Islet of Langerhans (tissue), 1 donor: ENCODE data around the gene CD79B.
"Not testable (repeated sequence)": the region's sequence is repeated elsewhere in the genome, so short reads cannot be mapped to it uniquely, and the experiment has no call there.

Experiments
- FAIRE-seq: peaks from one replicate; lab custom pipeline; 2011; peaks lifted over from hg19 to GRCh38; lab: Jason Lieb, UNC

Gene CD79B

DNA sequence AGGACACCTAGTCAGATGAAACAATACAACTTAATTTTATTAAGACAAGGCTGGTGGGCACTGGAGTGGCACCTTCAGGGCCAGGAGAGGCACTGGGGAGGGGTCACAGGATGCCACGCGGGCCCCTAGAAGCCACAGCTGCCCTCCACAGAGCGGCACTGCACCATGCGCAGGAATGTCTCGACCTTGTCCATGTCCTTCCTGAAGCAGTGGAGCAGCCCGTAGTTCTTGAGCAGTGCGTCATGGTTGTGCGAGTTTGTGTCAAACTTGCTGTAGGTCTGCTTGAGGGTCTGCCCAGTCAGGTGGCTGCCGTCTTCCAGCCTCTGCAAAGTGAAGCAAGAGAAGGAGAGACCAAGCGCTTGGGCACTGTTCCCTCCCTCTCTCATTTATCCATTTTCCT lies 22.5 kb downstream of the CD79B start:
- FAIRE-seq: not testable (repeated sequence)

DNA sequence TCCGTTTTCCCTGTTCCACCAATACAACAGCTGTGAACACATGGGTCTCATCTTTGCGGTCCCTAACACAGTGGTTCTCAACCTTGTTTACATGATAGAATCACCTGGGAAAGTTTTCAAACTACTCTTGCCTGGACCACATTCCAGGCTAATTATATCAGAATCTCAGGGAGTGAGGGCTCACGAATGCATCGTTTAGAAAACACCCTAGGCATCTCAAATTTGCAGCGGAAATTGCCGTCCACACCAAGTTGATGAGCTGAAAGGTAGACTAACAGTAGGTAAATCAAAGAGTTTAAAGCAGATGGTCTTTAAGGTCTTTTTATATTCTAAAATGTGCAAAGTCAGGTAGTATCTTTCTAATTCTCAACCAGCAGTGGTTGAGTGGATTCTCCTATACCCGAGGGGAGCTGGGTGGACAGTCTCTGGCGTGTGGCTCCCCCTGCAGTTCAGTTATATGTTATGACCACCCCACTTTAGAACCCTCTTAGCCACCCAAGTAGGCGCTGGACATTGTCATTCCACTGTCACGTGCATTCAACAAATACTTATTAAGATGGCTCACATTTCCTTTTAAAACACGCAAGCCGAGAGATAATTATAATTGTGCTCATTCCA lies 24.9 kb downstream of the CD79B start:
- not testable (repeated sequence) for FAIRE-seq

DNA sequence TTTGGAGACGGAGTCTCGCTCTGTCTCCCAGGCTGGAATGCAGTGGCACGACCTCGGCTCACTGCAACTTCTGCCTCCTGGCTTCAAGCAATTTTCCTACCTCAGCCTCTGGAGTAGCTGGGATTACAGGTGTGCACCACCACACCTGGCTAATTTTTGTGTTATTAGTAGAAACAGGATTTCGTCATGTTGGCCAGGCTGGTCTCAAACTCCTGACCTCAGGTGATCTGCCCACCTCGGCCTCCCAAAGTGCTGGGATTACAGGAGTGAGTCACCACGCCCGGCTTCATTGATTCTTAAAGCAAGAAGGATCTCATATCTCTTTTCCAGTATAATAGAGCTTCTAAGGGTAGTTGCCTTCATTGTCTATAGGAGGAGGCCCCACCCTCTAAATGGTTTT lies 27.3 kb downstream of the CD79B start:
- not testable (repeated sequence) for FAIRE-seq

GRCh38 chr17:63903787-63904201 lies 28.3 kb downstream of the CD79B start:
- FAIRE-seq: not testable (repeated sequence)

DNA sequence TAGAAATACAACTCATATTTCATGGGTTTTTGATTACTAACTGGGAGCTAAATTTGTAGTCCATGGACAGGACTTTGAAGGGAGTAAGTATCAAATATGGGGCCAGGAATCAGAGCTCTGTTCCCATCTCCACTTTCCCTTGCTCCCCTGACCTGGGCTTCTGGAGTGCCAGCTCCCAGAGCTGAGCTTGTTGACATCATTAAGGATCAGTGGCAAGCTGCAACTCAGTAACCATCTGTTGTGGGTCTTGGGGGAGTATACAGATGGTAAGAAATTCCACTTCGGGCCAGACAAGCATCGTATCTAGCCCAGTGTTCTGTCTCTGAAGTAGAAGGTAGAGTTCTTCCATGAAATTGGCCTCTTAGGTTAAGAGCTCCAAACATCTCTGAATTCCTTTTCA lies 30.2 kb downstream of the CD79B start:
- FAIRE-seq: not testable (repeated sequence)

- FAIRE-seq: not testable (repeated sequence)
Measured at GRCh38 chr17:63898899-63899798, 33.0 kb downstream of the CD79B start.

DNA sequence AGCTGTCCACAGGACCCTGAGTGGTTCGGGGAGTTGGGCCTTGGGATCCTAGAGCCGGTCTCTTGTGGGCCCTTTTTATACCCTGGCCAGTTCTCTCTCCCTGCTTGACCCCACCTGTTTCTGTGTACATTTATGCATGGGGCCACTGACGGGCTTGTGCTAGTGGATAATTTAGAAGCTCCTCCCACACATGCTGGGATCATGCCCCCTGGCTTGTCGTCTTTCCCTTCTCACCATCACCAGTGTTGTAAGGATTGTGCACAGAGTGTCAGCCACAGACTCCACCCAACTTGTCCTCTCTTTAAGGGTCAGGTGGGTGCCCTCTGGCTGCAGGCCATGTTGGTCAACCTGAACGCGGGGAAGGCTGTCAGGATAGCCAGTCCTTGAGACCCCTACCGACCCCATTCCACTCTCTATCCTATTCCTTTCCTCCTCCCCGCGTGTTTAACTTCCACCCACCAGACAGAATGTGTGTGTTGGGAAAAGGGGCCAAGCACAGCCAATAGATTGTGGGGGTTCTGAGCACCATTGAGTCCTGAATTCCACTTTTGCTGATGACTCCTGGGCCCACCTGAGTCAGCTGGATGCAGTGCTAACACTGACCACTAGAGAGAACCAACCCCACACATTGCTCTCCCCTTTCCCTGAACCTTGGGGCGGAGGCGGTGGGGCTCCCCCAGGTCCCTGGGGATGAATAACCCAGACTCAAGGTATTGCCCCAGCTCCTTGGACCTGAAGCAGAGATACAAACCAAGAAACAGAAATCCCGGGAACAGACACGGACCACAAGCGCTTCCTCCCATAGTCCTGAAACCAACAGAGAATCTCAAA lies 35.4 kb downstream of the CD79B start, which contains the start of gene CSH1:
Gene CSH1 (minus strand): TSS at position 51 of the 831 bp plus-strand sequence. CDS start 63 bp downstream, outside the sequence.
- FAIRE-seq: not testable (repeated sequence)

DNA sequence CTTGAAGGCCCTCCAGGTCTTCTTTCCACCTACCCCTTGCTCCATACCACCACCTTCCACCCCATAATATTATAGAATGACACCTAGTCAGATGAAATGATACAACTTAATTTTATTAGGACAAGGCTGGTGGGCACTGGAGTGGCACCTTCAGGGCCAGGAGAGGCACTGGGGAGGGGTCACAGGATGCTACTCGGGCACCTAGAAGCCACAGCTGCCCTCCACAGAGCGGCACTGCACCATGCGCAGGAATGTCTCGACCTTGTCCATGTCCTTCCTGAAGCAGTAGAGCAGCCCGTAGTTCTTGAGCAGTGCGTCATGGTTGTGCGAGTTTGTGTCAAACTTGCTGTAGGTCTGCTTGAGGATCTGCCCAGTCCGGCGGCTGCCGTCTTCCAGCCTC lies 37.3 kb downstream of the CD79B start:
- FAIRE-seq: not testable (repeated sequence)

DNA sequence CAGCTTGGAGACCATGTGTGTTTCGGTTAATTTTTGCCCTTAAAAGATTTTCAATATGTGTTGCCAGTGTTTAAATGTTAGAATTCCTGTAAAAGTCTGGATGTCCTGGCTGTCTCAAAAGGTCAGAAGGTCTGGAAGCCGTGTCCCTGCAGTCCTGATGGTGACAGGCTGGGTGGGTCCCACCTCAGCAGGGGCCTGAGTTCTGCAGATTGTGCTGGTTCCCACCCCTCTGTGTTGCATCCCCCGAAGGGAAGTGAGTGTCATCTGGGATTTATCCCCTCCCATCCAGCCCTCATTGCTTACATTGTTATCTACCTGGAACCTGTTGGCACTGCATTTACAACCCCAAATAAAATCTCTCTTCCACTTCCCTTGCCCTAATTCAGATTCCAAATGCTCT lies 38.1 kb downstream of the CD79B start:
- FAIRE-seq: not testable (repeated sequence)

- not testable (repeated sequence) for FAIRE-seq
Measured at GRCh38 chr17:63892316-63893037, 39.7 kb downstream of the CD79B start.

- not testable (repeated sequence) for FAIRE-seq
Measured at GRCh38 chr17:63889026-63889848, 42.9 kb downstream of the CD79B start.

DNA sequence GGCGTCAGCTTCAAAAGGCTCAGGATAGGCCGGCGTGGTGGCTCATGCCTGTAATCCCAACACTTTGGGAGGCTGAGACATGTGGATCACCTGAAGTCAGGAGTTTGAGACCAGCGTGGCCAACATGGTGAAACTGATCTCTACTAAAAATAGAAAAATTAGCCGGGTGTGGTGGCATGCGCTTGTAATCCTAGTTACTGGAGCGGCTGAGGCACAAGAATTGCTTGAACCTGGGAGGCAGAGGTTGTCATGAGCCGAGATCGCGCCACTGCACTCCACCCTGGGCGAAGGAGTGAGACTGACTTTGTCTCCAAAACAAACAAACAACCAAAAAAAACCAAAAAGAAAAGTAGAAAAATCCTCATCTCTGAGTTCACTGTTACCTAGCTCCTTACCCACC lies 47.0 kb downstream of the CD79B start:
- FAIRE-seq: not testable (repeated sequence)

DNA sequence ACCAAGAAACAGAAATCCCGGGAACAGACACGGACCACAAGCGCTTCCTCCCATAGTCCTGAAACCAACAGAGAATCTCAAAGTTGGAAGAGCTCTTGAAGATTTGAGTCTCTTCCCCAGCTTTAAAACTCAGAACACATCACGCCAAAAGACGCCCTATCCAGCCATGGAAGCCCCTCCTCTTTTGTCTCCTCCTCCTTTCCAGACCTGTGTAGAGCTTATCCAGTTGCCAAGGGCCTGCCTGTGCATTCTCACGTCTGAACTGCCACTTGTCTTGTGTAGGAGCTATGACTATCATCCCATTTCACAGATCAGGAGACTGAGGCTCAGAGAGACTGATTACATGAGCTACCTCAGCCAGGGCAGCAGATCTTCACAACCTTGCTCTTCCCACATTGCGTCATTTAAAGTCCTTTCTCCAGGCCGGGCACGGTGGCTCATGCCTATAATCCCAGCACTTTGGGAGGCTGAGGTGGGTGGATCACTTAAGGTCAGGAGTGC lies 49.5 kb downstream of the CD79B start:
- not testable (repeated sequence) for FAIRE-seq

DNA sequence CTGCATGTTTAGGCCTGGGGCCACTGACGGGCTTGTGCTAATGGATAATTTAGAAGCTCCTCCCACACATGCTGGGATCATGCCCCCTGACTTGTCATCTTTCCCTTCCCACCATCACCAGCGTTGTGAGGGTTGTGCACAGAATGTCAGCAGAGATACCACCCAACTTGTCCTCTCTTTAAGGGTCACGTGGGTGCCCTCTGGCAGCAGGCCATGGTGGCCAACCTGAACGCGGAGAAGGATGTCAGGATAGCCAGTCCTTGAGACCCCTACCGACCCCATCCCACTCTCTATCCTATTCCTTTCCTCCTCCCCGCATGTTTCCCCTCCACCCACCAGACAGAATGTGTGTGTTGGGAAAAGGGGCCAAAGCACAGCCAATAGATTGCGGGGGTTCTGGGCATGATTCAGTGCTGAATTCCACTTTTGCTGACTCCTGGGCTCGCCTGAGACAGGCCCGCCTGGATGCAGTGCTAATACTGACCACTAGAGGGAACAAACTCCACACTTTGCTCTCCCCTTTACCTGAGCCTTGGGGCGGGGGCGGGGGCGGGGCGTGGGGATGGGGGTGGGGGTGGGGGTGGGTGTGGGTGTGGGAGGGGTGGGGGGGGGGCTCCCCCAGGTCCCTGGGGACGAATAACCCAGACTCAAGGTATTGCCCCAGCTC lies 50.1 kb downstream of the CD79B start, which contains the start of gene GH2:
Gene GH2 (minus strand): TSS at position 10 of the 667 bp plus-strand sequence. CDS start 143 bp downstream, outside the sequence.
- FAIRE-seq: no peak

DNA sequence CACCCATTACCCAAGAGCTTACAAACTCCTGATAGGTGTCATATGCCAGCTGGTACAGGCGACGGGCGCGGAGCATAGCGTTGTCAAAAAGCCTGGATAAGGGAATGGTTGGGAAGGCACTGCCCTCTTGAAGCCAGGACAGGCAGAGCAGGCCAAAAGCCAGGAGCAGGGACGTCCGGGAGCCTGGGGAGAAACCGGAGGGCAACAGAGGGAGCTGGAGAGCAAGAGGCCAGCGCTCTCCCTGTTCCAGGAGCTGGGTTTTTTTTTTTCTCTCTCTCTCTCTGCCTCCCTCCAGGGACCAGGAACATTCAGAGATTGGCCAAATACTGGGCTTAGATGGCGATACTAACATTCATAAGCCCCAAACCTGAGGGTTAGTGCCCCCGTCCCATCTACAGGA lies 50.8 kb downstream of the CD79B start:
- FAIRE-seq: not testable (repeated sequence)

DNA sequence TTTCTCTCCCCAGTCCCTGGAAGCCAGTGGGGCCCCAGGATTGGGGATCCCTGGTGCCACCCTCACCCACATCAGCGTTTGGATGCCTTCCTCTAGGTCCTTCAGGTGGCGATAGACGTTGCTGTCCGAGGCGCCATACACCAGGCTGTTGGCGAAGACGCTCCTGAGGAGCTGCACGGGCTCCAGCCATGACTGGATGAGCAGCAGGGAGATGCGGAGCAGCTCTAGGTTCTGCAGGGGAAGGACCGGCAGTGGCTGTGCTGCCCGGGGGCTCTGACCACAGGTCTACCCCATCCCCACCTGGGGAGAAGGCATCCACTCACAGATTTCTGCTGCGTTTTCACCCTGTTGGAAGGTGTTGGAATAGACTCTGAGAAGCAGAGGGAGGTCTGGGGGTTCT lies 51.4 kb downstream of the CD79B start:
- FAIRE-seq: no peak
